Measurements from ENCODE around the gene HADHB. TPM values are rescaled to one million over a fixed set of nuclear protein-coding genes. Genes with fewer than 3 reads are reported as not detected.
"Not testable (repeated sequence)": the region's sequence is repeated elsewhere in the genome, so short reads cannot be mapped to it uniquely, and the experiment has no call there.

The HADHB gene
- total RNA-seq, 1 experiment from 2014 or later, result 65.5 TPM

GRCh38 chr2:26318950-26319349, 74.2 kb downstream of the HADHB start:
- DNase-seq (ENCODE audit: low read depth, low spot score), result no peak
- H3K4me2 ChIP-seq (ENCODE audit: low read length), result no peak overlapping the region
- H3K36me3 ChIP-seq (ENCODE audit: control insufficient read depth in 1 of 2, insufficient read depth in 2 of 2, low read length in 2 of 2), result no peaks in the 10 kb centered on the region
- RAD21 ChIA-PET (ENCODE audit: low non-redundant PET in 1 of 2, low total read pairs in 2 of 2, uncharacterized antibody in 2 of 2, unreplicated experiment in 2 of 2), result no interaction called here
- H4K20me1 ChIP-seq (ENCODE audit: insufficient read depth), result no peaks in the 10 kb centered on the region
- no peak overlapping the region for H2AFZ ChIP-seq (ENCODE audit: low read depth, low read length, poor library complexity, severe bottlenecking)
- no peaks in the 10 kb centered on the region for H3K9me2 ChIP-seq (ENCODE audit: insufficient read depth)
- TF ChIP-seq MAX (IDR thresholded peaks at IDR 0.05) (no peak), FOSL1 (IDR thresholded peaks at IDR 0.05; ENCODE audit: low read depth) (no peak)
- POLR2A ChIA-PET, result no interaction called here
- ATAC-seq, result no peak
- H3K27ac ChIP-seq (ENCODE audit: low read depth, low read length), result no peak overlapping the region
- CTCF ChIA-PET, result no interaction called here
- BruUV-seq (replicated peaks), result no TSS peak
- no peaks in the 10 kb centered on the region for H3K4me1 ChIP-seq (ENCODE audit: control insufficient read depth in 1 of 2, insufficient read depth in 2 of 2, low read length in 2 of 2)
- no peaks in the 10 kb centered on the region for H3K9me3 ChIP-seq (ENCODE audit: control insufficient read depth in 1 of 2, insufficient read depth in 1 of 2, low read depth in 1 of 2, low read length in 2 of 2)
- intact Hi-C loops (cut with micrococcal nuclease), result no loop called here
- no peak overlapping the region for H3K9ac ChIP-seq (ENCODE audit: low read length)
- H3K79me2 ChIP-seq (ENCODE audit: insufficient read depth, low read length), result no peaks in the 10 kb centered on the region
- H3K4me3 ChIP-seq (replicated peaks in 1 of 2; ENCODE audit: low read depth in 1 of 2, low read length in 2 of 2), result no peak overlapping the region
- H3K27me3 ChIP-seq (ENCODE audit: insufficient read depth, low read length), result peaks cover 3% of the 10 kb centered on the region; the same call in 1 of the 2 replicates

- ATAC-seq; BruUV-seq (replicated peaks); H3K4me2 ChIP-seq (ENCODE audit: low read length); H4K20me1 ChIP-seq (ENCODE audit: insufficient read depth); H3K36me3 ChIP-seq (ENCODE audit: control insufficient read depth in 1 of 2, insufficient read depth in 2 of 2, low read length in 2 of 2); intact Hi-C loops (cut with micrococcal nuclease); H3K9me2 ChIP-seq (ENCODE audit: insufficient read depth); H3K27ac ChIP-seq (ENCODE audit: low read depth, low read length); H3K79me2 ChIP-seq (ENCODE audit: insufficient read depth, low read length); DNase-seq (ENCODE audit: low read depth, low spot score); H3K4me1 ChIP-seq (ENCODE audit: control insufficient read depth in 1 of 2, insufficient read depth in 2 of 2, low read length in 2 of 2); H3K27me3 ChIP-seq (ENCODE audit: insufficient read depth, low read length); POLR2A ChIA-PET; RAD21 ChIA-PET (ENCODE audit: low non-redundant PET in 1 of 2, low total read pairs in 2 of 2, uncharacterized antibody in 2 of 2, unreplicated experiment in 2 of 2); H3K9me3 ChIP-seq (ENCODE audit: control insufficient read depth in 1 of 2, insufficient read depth in 1 of 2, low read depth in 1 of 2, low read length in 2 of 2); H2AFZ ChIP-seq (ENCODE audit: low read depth, low read length, poor library complexity, severe bottlenecking); H3K9ac ChIP-seq (ENCODE audit: low read length); H3K4me3 ChIP-seq (replicated peaks in 1 of 2; ENCODE audit: low read depth in 1 of 2, low read length in 2 of 2); CTCF ChIA-PET: not testable (repeated sequence)
Observed at GRCh38 chr2:26324479-26324878, 79.7 kb downstream of the HADHB start.

GRCh38 chr2:26324903-26325302, 80.2 kb downstream of the HADHB start:
- Histone ChIP-seq H3K36me3 (ENCODE audit: control insufficient read depth in 1 of 2, insufficient read depth in 2 of 2, low read length in 2 of 2) (no peaks in the 10 kb centered on the region), H3K4me3 (replicated peaks in 1 of 2; ENCODE audit: low read depth in 1 of 2, low read length in 2 of 2) (no peak overlapping the region), H3K27me3 (ENCODE audit: insufficient read depth, low read length) (no peaks in the 10 kb centered on the region; the same call in 1 of the 2 replicates), H3K4me1 (ENCODE audit: control insufficient read depth in 1 of 2, insufficient read depth in 2 of 2, low read length in 2 of 2) (peaks cover 0 to 2% of the 10 kb centered on the region in 2 experiments; a peak in 2 of 4 replicates), H4K20me1 (ENCODE audit: insufficient read depth) (no peaks in the 10 kb centered on the region), H2AFZ (ENCODE audit: low read depth, low read length, poor library complexity, severe bottlenecking) (no peak overlapping the region), H3K27ac (ENCODE audit: low read depth, low read length) (no peak overlapping the region), H3K9me2 (ENCODE audit: insufficient read depth) (no peaks in the 10 kb centered on the region), H3K4me2 (ENCODE audit: low read length) (no peak overlapping the region), H3K79me2 (ENCODE audit: insufficient read depth, low read length) (no peaks in the 10 kb centered on the region), H3K9ac (ENCODE audit: low read length) (no peak overlapping the region), H3K9me3 (ENCODE audit: control insufficient read depth in 1 of 2, insufficient read depth in 1 of 2, low read depth in 1 of 2, low read length in 2 of 2) (no peaks in the 10 kb centered on the region)
- ChIA-PET POLR2A (no interaction called here), RAD21 (ENCODE audit: low non-redundant PET in 1 of 2, low total read pairs in 2 of 2, uncharacterized antibody in 2 of 2, unreplicated experiment in 2 of 2) (no interaction called here), CTCF (no interaction called here)
- intact Hi-C loops (cut with micrococcal nuclease), result loop anchor here (5.0 kb wide), 1 partner anchor 373 kb away; no protein-coding TSS in a partner anchor
- ATAC-seq, result no peak
- DNase-seq (ENCODE audit: low read depth, low spot score), result no peak
- no TSS peak for BruUV-seq (replicated peaks)
- TF ChIP-seq EGR1 (IDR thresholded peaks at IDR 0.05; ENCODE audit: low read depth) (no peak), YY1 (IDR thresholded peaks at IDR 0.05; ENCODE audit: extremely low read depth, insufficient replicate concordance, low read depth, low read length) (no peak), MAX (IDR thresholded peaks at IDR 0.05) (no peak), ATF3 (IDR thresholded peaks at IDR 0.05) (no peak), CEBPB (IDR thresholded peaks at IDR 0.05; ENCODE audit: low read depth) (no peak), EZH2phosphoT487 (IDR thresholded peaks at IDR 0.05; ENCODE audit: borderline replicate concordance) (no peak), ELF1 (IDR thresholded peaks at IDR 0.05; ENCODE audit: borderline replicate concordance, low read depth) (no peak), TCF7L2 (IDR thresholded peaks at IDR 0.05; ENCODE audit: borderline replicate concordance, extremely low read depth, insufficient read depth, insufficient read length) (no peak), SRF (IDR thresholded peaks at IDR 0.05; ENCODE audit: low read depth) (no peak), POLR2AphosphoS5 (IDR thresholded peaks at IDR 0.05; ENCODE audit: low read depth, low read length) (no peak), ZFX (IDR thresholded peaks at IDR 0.05) (no peak)

Measured in HCT116 (cell line).